Endothelial cell of umbilical vein (primary cell): ENCODE data around the gene PHC3. TPM values are rescaled to one million over a fixed set of nuclear protein-coding genes. Genes with fewer than 3 reads are reported as not detected.

Source experiments
- BruUV-seq: library from RNA; stranded (reverse); fragments of 400-500 nt; replicated peaks from 2 replicates; lab custom pipeline; 2021; lab: Mats Ljungman, UMichigan
- CTCF ChIA-PET: fragments of 300-600, 350-600 bp; sonication (Branson Sonifier 250); formaldehyde crosslinking; loops from one replicate; lab custom pipeline; 2021; ENCODE audit warnings: antibody characterized with exemption, inconsistent platforms; lab: Charles Lee
- POLR2A ChIA-PET: fragments of 300-600, 350-600 bp; sonication (Branson Sonifier 250); formaldehyde crosslinking; loops from one replicate; lab custom pipeline; 2021; ENCODE audit warnings: antibody characterized with exemption, inconsistent platforms; lab: Charles Lee
- DNase-seq: peaks from one replicate; pipeline ENCODE4 v3.0.0-alpha.2; 2011; ENCODE audit warnings: low read depth, low spot score
- FAIRE-seq: peaks from 2 replicates; lab custom pipeline; 2011; peaks lifted over from hg19 to GRCh38; lab: Jason Lieb, UNC
- H2AFZ ChIP-seq: 2 replicates; pipeline ENCODE4 v1.6.0; 2012; ENCODE audit warnings: low read depth, low read length, control low read depth, inconsistent platforms
- H3K27ac ChIP-seq: 2 replicates; pipeline ENCODE4 v1.5.1; 2011; ENCODE audit warnings: low read depth, mild to moderate bottlenecking, control low read depth, low read length, moderate library complexity; ENCODE audit not compliant: insufficient read depth
- H3K27me3 ChIP-seq, 2 experiments: 2 replicates each; pipeline versions ENCODE4 v1.6.0 to v1.6.1; 2011; ENCODE audit warnings: low read length in 2 of 2, mixed read lengths in 1 of 2; ENCODE audit not compliant: control insufficient read depth in 2 of 2, insufficient read depth in 2 of 2
- H3K36me3 ChIP-seq, 2 experiments: 2 replicates in 1 of 2; 3 replicates in 1 of 2; pipeline ENCODE4 v1.5.1; 2011; ENCODE audit warnings: low read length in 2 of 2, mild to moderate bottlenecking in 1 of 2, moderate library complexity in 1 of 2; ENCODE audit not compliant: control insufficient read depth in 2 of 2, insufficient read depth in 2 of 2; ENCODE audit errors: extremely low read depth in 1 of 2
- H3K4me1 ChIP-seq: 3 replicates; pipeline ENCODE4 v1.5.1; 2011; ENCODE audit warnings: mild to moderate bottlenecking, low read length; ENCODE audit not compliant: control insufficient read depth, insufficient read depth; ENCODE audit errors: extremely low read depth
- H3K4me2 ChIP-seq: 2 replicates; pipeline ENCODE4 v1.6.1; 2011; ENCODE audit warnings: low read length, control low read depth, mixed read lengths; ENCODE audit not compliant: insufficient read depth
- H3K4me3 ChIP-seq, 3 experiments: fragments of 200-600 bp in 1 of 3; sonication (generic), shearing (Covaris generic) in 1 of 3; replicated peaks in 1 of 3; 2 replicates each; pipeline ENCODE4 v1.5.1; 2011 to 2016; ENCODE audit warnings: control low read depth in 3 of 3, low read length in 3 of 3, mild to moderate bottlenecking in 2 of 3, inconsistent platforms in 1 of 3, low read depth in 1 of 3, moderate library complexity in 1 of 3; ENCODE audit not compliant: insufficient read depth in 1 of 3
- H3K79me2 ChIP-seq: 2 replicates; pipeline ENCODE4 v1.6.0; 2012; ENCODE audit warnings: low read length, inconsistent platforms; ENCODE audit not compliant: control insufficient read depth, insufficient read depth
- H3K9ac ChIP-seq: replicated peaks from 2 replicates; pipeline ENCODE3; 2011; ENCODE audit warnings: low read length, control low read depth; ENCODE audit not compliant: insufficient read depth; ENCODE audit errors: extremely low read depth
- H3K9me1 ChIP-seq: replicated peaks from 3 replicates; pipeline ENCODE4 v1.6.0; 2011; ENCODE audit warnings: mild to moderate bottlenecking, low read length; ENCODE audit not compliant: control insufficient read depth, insufficient read depth; ENCODE audit errors: extremely low read depth
- H3K9me3 ChIP-seq: replicated peaks from 2 replicates; pipeline ENCODE4 v1.5.1; 2012; ENCODE audit warnings: low read length, inconsistent platforms; ENCODE audit not compliant: control insufficient read depth, insufficient read depth
- H4K20me1 ChIP-seq: replicated peaks from 2 replicates; pipeline ENCODE3; 2011; ENCODE audit warnings: mild to moderate bottlenecking, low read length; ENCODE audit not compliant: control insufficient read depth, insufficient read depth; ENCODE audit errors: extremely low read depth
- CTCF ChIP-seq, 2 donors: IDR thresholded peaks; 1 replicate in 1 of 2; 2 replicates in 1 of 2; pipeline ENCODE4 v1.5.1; 2011; ENCODE audit warnings: low read length in 2 of 2, mild to moderate bottlenecking in 2 of 2, moderate library complexity in 2 of 2, control low read depth in 1 of 2, inconsistent platforms in 1 of 2, low read depth in 1 of 2; ENCODE audit not compliant: insufficient read depth in 1 of 2; ENCODE audit errors: extremely low read depth in 1 of 2
- EZH2 ChIP-seq: IDR thresholded peaks from 2 replicates; pipeline ENCODE4 v1.6.1; 2012; ENCODE audit warnings: borderline replicate concordance, low read depth, mild to moderate bottlenecking, moderate library complexity, low read length, inconsistent platforms; ENCODE audit not compliant: severe bottlenecking
- FOS ChIP-seq: IDR thresholded peaks from 2 replicates; pipeline ENCODE4 v1.6.1; 2011; ENCODE audit warnings: mild to moderate bottlenecking, low read length, moderate library complexity, borderline replicate concordance; ENCODE audit not compliant: insufficient read depth
- JUN ChIP-seq: IDR thresholded peaks from 2 replicates; pipeline ENCODE4 v1.6.1; 2011; ENCODE audit warnings: borderline replicate concordance, low read depth; ENCODE audit not compliant: insufficient read length, insufficient read depth
- MAX ChIP-seq: IDR thresholded peaks from 2 replicates; pipeline ENCODE4 v1.6.1; 2011; ENCODE audit not compliant: insufficient read depth, insufficient read length
- MYC ChIP-seq: IDR thresholded peaks from one replicate; pipeline ENCODE4 v1.6.1; 2011; ENCODE audit warnings: mild to moderate bottlenecking, low read depth, low read length
- POLR2A ChIP-seq: IDR thresholded peaks from 2 replicates; pipeline ENCODE4 v1.6.1; 2012; ENCODE audit warnings: low read depth, mild to moderate bottlenecking, control low read depth, low read length
- POLR2AphosphoS5 ChIP-seq: IDR thresholded peaks from 2 replicates; pipeline ENCODE4 v1.6.1; 2012; ENCODE audit warnings: low read depth, mild to moderate bottlenecking, control low read depth, low read length, moderate library complexity; ENCODE audit not compliant: insufficient read depth
- dilution Hi-C: fragments of 300-500 bp; cut with MboI; formaldehyde crosslinking; loops from one replicate; pipeline ENCODE4 v1.15.0; 2019; ENCODE audit warnings: low sequenced_read_pairs; ENCODE audit not compliant: extremely low pct_ligation_motif_present
- intact Hi-C: fragments of 100-400 bp; cut with micrococcal nuclease; formaldehyde crosslinking; loops from one replicate; pipeline ENCODE4 v1.10.0; 2022
- polyA plus RNA-seq, 4 experiments: library from polyadenylated mRNA; depleted of rRNA in 3 of 4; stranded (reverse) in 3 of 4; unstranded in 1 of 4; fragments of >200 nt; gene quantifications; 2 replicates each; pipeline versions ENCODE4 v1.2.1 to v1.2.3, GENCODE V29; 2011 to 2012; ENCODE audit warnings: missing spikeins in 1 of 4
- total RNA-seq: library from RNA; stranded (reverse); gene quantifications from 2 replicates; pipeline ENCODE4 v1.2.3, GENCODE V29; 2021

The PHC3 gene
- total and polyA plus RNA-seq, 2 donors (not counting 3 experiments of a cell fraction or from before 2014, with no cell fraction given), result 35.7 to 45.8 TPM

GRCh38 chr3:170064108-170064507 is 117.4 kb downstream of the PHC3 start:
- Histone ChIP-seq H3K79me2 (no peaks in the 10 kb centered on the region), H3K27me3 (no peaks in the 10 kb centered on the region), H3K27ac (no peak overlapping the region), H3K9ac (no peak overlapping the region), H3K9me3 (no peaks in the 10 kb centered on the region), H3K4me1 (no peaks in the 10 kb centered on the region), H2AFZ (no peak overlapping the region), H4K20me1 (no peaks in the 10 kb centered on the region), H3K4me2 (no peak overlapping the region), H3K9me1 (no peaks in the 10 kb centered on the region), H3K4me3 (no peak overlapping the region), H3K36me3 (no peaks in the 10 kb centered on the region)
- no TSS peak for BruUV-seq
- DNase-seq (no peak), FAIRE-seq (no peak)
- CTCF ChIA-PET, result interaction anchor here (1.1 kb wide), 1 partner anchor 10 kb away, joined by 4 read pairs; no protein-coding TSS in a partner anchor
- intact Hi-C loops, result no loop called here
- POLR2A ChIA-PET, result no interaction called here
- dilution Hi-C loops, result no loop called here
- TF ChIP-seq MYC, result no peak
- TF ChIP-seq CTCF (IDR thresholded peaks at IDR 0.05; ENCODE audit: extremely low read depth in 1 of 2, insufficient read depth in 1 of 2, low read depth in 1 of 2, low read length in 2 of 2), result no peak
- no peak for TF ChIP-seq MAX
- TF ChIP-seq JUN, result no peak
- no peak for TF ChIP-seq POLR2AphosphoS5
- TF ChIP-seq POLR2A, result no peak
- no peak for TF ChIP-seq EZH2
- no peak for TF ChIP-seq FOS
